ENCODE measurements around the gene CPA5.

DNA sequence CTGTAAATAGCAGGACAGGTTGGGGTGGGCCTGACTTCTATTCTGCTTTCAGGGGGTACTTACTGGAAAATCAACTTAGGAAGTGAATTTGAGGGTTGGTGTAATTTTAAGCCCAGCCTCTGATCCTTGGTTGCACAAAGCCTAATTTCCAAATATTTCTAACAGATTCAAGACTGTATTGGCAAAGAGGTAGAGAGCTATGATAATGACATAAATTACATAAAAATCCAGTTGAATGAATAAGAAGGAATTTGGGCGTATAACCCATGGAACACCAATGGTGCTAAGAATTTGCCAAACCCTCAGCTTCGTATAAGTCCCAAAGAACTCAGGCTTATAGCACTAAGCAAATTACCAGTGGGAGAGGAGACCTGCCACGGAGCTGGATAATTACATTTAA is 39.7 kb upstream of the CPA5 start:
- TF ChIP-seq POLR2A (IDR thresholded peaks at IDR 0.05; ENCODE audit: control extremely low read depth in 1 of 2, low read depth in 2 of 2, low read length in 2 of 2) (no peak), FOSL1 (IDR thresholded peaks at IDR 0.05; ENCODE audit: insufficient read depth, low read depth, low read length) (no peak)
- TF ChIP-seq, protein P1, sequence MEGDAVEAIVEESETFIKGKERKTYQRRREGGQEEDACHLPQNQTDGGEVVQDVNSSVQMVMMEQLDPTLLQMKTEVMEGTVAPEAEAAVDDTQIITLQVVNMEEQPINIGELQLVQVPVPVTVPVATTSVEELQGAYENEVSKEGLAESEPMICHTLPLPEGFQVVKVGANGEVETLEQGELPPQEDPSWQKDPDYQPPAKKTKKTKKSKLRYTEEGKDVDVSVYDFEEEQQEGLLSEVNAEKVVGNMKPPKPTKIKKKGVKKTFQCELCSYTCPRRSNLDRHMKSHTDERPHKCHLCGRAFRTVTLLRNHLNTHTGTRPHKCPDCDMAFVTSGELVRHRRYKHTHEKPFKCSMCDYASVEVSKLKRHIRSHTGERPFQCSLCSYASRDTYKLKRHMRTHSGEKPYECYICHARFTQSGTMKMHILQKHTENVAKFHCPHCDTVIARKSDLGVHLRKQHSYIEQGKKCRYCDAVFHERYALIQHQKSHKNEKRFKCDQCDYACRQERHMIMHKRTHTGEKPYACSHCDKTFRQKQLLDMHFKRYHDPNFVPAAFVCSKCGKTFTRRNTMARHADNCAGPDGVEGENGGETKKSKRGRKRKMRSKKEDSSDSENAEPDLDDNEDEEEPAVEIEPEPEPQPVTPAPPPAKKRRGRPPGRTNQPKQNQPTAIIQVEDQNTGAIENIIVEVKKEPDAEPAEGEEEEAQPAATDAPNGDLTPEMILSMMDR (IDR thresholded peaks at IDR 0.05; ENCODE audit: control extremely low read depth in 1 of 3, insufficient read depth in 1 of 3, low read depth in 1 of 3, low read length in 3 of 3), result no peak
- TF ChIP-seq, protein P2, sequence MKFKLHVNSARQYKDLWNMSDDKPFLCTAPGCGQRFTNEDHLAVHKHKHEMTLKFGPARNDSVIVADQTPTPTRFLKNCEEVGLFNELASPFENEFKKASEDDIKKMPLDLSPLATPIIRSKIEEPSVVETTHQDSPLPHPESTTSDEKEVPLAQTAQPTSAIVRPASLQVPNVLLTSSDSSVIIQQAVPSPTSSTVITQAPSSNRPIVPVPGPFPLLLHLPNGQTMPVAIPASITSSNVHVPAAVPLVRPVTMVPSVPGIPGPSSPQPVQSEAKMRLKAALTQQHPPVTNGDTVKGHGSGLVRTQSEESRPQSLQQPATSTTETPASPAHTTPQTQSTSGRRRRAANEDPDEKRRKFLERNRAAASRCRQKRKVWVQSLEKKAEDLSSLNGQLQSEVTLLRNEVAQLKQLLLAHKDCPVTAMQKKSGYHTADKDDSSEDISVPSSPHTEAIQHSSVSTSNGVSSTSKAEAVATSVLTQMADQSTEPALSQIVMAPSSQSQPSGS (IDR thresholded peaks at IDR 0.05; ENCODE audit: low read length), result no peak

Data from H1 (cell line).